Mucosa of gallbladder (tissue), 1 donor: ENCODE results near the gene ZFYVE28. TPM values are rescaled to one million over a fixed set of nuclear protein-coding genes. Genes with fewer than 3 reads are reported as not detected.

Source experiments
- DNase-seq: peaks from one replicate; pipeline ENCODE4 v3.0.0-alpha.2; 2020; ENCODE audit warnings: low spot score
- total RNA-seq: library from RNA; stranded (reverse); gene quantifications from one replicate; pipeline ENCODE4 v1.2.1, GENCODE V29; 2021
- donor health status: DM: no; HTN: no; CAD: no.

ZFYVE28 gene
- total RNA-seq, 1 donor from 2014 or later, result 31.1 TPM

DNA sequence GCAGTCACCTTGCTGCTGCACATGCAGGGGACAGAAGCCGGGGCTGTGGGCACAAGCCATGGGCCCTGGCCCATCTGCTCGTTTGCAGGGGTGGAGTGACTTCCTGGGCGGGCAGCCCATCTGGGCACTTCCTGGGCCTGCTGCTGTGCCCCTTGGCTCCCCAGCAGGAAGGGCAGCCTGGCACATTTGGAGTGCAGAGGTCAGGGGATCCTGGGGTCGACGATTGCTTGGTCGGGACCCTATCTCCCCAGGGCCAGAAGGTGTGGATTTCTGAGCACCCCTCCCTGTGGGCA, 145.7 kb downstream of the ZFYVE28 start:
- DNase-seq, result no peak

DNA sequence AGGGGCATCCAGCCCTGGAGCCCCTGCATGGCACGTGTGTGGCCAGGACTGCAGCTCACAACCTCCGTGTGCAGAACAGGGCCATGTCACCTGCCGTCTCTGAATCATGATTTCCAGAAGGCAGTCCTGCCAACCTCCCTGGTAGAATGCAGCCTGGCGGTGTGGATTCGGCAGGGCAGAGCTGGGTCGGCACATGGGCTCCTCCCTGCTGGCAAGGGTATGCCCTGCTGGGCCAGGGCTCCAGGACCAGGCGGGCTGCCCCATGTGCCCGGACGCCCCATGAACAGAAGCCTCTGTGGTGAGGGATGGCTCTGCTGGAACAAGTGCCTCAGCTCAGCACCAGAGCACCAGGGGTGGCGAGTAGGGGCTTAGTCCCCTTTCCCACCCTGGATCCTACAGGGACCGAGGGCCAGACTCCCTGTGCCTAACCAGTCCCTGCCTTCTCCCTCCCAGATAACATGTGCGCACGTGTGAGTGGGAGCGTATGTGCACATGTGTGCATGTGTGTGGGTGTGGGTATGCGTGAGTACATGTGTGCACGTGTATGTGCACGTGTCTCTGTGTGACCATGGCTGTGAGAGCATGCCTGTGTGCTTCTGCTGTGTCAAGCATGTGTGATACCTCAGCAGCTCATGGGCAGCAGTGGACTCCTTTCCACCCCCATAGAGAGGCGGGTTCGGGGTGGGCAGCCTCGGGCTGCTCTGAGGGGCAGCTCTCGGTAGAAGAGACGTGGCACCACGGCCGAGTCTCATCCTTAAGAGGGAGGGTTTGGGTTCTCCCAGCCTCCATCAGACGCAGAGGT, 146.2 kb downstream of the ZFYVE28 start:
- DNase-seq, result no peak

DNA sequence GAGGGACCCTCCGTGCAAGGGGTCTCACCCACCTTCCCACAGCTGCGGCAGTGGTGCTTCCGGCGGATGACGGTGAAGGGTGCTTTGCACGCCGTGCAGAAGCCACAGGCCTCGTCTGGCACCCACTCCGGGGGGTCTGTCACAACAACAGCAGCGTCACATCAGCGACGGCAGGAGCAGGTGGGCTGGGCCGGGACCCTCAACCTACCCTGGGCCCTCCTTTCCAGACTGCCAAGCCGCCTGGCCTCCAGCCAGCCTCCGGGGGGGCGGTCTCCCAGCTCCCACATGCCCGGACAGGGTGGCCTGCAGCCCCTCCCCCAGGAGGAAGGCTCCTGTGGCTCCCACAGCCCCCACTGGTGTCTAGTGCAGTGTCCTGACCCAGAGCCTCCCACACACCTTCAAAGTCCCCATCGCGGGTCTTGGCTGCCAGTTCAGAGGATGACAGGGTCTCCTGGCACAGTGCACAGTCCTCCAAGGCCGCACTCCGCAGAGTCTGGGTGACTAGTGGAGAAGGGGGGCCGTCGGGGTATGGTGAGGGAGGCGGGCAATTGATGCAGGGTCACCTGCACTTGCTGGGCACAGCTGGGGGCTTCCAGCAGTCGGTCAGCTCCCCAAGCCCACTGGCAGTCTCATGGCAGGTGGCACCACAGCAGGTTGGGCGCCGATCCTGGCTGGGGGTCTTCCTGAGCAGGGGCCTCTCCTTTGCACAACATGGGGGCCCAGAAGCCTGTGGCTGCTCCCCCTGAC, 147.0 kb downstream of the ZFYVE28 start:
- no peak for DNase-seq

DNA sequence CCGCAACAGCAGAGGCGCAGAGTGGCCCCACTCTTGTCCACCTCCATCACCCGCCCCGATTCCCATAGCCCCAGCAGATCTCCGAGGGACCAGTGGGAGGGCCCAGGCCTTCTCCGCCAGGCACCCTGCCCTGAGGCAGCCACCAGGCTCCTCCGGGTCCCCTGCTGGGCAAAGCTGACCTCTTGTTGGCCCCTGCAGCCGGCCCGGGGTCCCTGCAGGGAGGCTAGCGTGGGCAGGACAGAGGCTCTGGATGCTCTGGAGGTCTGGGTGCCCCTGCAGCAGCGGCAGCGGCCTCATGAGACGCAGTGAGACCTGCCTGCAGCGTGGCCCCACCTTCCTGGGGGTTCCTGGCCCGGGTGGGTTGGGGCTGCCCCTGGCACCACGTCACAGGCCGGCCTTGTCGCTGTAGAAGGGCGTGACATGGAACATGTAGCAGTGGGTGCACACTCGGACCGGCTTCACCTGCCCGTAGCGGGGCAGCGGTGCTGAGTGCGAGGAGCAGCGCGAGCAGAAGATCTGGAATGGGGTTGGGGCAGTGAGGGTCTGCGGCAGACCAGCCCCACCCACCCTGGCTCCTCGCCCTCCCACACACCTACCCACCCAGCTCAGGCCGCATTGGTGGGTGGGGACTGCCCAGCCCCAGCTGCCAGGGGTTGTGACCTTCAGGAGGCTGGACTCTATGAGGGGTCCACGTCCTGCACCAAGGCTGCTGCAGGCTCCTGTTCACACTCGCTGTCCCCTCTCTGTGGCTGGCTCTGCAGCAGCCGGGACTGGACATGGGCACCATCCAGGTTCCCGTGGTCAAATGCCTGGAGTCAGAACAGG, 147.9 kb downstream of the ZFYVE28 start:
- no peak for DNase-seq

- no peak for DNase-seq
These were observed 148.8 kb downstream of the ZFYVE28 start for GRCh38 chr4:2269618-2270163.

DNA sequence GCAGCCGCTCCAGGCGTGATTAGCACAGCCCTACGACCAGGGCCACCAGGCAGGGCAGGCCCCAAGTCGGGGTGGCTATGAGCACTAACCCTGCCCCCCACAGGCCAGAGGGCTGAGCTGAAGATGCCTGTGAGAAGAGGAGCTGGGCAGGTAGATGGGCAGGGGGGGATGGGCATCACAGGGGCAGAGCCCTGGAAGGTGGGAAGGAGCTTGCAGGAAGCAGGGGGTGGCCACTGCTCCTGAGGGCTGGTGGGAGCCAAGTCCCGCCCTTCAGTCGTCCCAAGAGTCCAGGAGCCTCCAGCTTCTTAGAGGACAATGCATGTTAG, 149.3 kb downstream of the ZFYVE28 start:
- DNase-seq, result no peak

- DNase-seq, result no peak
These were observed 149.9 kb downstream of the ZFYVE28 start for GRCh38 chr4:2268357-2269205.

- DNase-seq, result no peak
These were observed 150.6 kb downstream of the ZFYVE28 start for GRCh38 chr4:2267841-2268240.

GRCh38 chr4:2267320-2267811, 151.1 kb downstream of the ZFYVE28 start:
- DNase-seq, result no peak

DNA sequence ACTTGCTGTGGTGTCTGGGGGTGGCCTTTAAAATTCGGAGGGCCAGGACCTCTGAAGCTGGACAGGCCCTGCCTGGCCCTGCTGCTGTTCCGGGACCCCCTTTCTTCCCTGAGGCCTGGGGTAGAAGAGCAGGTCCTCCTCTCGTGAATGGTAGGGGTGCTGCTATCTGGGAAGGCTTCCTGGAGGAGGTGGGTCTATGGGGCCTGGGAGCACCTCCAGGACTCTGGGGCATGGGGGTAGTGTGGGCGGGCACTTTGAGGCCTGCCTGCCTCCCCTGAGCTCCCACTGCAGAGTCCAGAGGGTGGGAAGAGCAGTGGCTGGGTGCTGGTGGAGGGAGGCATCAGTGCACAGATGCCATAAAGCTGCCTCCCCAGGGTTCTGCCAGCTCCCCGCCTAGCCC, 151.6 kb downstream of the ZFYVE28 start:
- no peak for DNase-seq

DNA sequence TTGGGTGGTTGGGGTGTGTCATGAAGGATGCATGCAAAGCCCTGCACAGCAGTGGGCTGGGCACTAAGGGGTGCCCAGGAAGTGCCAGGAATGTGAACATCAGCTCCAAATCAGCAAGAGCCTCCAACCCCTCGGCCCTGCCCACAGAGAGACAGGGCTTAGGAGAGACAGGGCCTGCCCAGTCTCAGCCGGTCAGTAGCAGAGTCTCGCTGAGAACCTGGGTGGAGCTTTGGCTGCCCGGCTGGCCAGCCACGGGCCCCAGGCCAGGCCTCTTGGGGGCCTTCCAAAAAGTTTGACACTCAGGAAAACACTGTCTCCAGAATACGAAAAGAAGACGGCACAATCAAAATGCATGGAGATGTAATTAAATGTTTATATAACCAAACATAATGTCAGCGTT, 152.3 kb downstream of the ZFYVE28 start:
- peak; percentile 63 for DNase-seq

- DNase-seq, result no peak
These were observed 153.0 kb downstream of the ZFYVE28 start for GRCh38 chr4:2265113-2266110.

- DNase-seq, result no peak
These were observed 153.9 kb downstream of the ZFYVE28 start for GRCh38 chr4:2264481-2265041.

DNA sequence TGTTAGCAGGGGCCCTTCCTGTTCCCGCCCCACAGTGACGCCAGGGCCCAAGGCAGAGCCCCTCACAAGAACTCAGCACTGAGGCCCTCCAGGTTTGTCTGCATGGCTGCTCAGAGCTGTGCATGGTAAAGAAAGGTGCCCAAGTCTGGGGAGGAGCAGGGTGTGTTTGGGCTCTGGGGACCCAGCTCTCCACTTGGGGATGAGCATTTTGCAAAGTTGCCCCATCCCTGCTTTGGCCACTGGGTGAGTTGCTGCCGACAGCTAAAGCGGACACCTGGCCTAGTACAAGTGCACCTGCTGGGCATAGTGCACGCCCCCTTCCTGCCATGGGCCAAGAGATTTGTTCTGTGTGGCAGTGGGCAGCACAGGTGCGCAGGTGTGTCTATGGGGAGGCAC, 154.5 kb downstream of the ZFYVE28 start:
- DNase-seq, result no peak

DNA sequence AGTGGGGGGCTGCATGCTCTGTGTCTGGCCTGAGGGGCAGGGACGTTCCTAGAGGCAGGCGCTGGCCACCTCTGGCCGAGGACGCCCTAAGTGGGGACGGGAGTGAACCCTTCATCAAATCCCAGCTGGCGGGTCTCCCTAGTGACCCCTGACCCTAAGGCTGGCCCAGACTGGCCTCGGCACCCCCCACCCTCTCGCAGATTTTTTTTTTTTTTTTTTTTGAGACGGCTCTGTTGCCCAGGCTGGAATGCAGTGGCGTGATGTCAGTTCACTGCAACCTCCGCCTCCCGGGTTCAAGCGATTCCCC, 155.5 kb downstream of the ZFYVE28 start:
- DNase-seq, result no peak

DNA sequence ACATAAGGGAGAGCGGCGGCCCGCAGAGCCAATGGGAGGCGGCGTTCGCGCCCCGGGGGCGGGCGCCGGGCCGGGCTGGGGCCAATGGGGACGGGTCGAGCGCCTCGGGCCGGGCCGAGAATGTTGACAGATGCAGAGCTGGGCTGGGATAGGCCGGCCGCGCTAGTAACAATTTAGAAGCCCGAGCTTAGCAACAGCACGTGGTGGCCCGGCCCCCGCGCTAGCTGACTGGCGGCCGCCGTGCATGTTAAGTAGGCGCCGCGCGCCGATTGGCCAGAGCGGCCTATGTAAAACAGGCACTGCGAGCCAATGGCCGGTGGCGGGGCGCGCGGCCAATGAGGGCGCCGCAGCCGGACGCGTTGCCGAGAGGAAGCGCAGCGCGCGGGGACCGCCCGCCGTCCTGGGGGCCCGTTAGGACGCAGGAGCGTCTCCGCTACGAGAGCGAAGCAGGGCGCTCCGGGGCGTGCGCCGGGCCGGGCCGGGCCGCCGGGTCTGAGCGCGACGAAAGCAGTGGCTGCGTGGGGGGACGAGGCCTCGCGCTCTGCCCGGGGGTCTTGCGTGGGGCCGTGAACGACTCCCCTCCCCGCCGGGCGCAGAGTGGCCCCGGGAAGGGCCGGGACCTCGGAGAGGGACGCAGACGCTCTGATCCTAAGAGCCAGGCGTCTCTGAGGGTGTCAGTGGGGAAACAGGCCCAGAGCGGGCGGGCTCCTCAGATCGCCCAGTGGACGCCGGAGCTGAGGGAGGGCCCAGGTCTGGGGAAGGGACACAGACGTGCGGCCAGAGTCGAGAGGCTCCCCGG, 156.1 kb downstream of the ZFYVE28 start:
- peak; percentile 100 for DNase-seq

DNA sequence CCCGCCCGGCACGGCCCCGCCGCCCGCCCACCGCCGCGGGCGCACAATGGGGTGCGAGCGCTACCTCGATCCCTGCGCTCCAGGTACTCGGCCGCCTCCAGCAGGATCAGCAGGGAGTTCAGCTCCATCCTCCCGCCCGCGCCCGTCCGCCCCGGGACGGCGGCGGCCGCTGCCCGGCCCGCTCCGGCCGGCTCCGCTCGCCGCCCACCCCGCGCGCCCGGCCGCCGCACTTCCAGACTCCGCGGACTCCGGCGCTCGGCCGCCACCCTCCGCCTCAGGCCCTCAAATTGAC, 156.6 kb downstream of the ZFYVE28 start, which contains the start of gene MXD4:
Gene MXD4 (minus strand): TSS at position 257 of the 292 bp plus-strand sequence. CDS start 129 bp downstream, at position 128.
- no peak for DNase-seq

DNA sequence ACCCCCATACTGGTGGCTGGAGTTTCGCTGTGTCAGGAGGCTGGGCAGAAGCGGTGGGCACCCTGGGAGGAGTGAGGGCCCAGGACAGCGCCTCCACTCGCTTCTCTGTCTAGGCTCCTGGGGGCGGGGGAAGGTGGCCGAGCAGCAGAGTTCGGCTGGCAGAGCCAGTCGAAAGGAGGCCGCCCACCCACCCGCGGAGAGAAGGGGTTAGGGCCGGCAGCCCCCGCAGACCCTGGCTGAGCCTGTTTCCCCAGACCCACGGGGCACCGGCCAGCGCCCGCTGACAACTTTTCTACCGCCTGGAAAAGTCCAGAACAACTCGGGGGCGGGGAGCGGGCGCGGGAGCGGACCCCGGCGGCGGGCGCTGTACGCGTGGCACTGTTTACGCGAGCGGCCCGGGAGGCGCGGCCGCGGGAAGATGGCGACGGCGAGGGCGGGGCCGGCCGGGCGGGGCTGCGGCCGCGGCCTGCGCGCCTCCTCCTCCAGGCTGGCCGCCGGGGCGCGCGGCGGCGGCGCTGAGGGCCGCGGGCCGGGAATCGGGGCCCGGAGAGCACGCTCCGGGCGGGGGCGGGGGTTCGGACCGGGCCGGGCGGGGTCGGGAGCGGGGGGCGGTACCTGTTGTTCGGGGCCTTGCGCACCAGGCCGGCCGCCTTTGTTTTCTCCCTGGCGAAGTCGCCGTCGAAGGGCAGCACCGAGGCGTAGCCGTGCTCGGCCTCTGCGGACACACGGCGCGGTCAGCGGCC, 157.2 kb downstream of the ZFYVE28 start:
- peak; percentile 34 for DNase-seq
